ENCODE results near the gene ACIN1. TPM values are rescaled to one million over a fixed set of nuclear protein-coding genes. Genes with fewer than 3 reads are reported as not detected.
A peak's percentile ranks its signal among the peaks of the same experiment; 100 is the strongest.

Gene ACIN1
- total and polyA plus RNA-seq, 2 of the 13 experiments (the other 11 are each of a cell fraction or from before 2014, with no cell fraction given) = 165 to 183 TPM

DNA sequence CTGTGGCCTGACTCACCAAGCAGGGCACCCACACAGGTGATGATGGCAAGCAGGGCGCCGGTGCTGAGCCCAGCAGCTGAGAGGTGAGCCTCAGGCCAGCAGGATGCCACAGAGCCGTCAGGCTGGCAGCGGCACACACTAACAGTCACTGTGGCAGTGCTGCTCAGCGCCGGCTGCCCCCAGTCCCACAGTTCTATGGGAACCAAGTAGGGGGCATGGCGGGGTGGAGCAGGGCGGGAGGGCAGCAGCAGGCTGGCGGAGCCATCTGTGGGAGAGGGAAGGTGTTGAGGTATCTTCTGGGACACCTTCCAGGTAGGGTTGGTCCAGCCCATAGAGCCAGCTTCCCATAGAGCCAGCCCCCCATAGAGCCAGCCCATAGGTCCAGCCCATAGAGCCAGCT, 45.9 kb downstream of the ACIN1 start:
- no TSS peak for BruUV-seq (replicated peaks)
- intact Hi-C loops (cut with micrococcal nuclease; ENCODE audit: unreplicated experiment) (no loop called here), in situ Hi-C loops (cut with HindIII; ENCODE audit: extremely low pct_ligation_motif_present, low pct_unique_long_range_greater_than_20kb) (no loop called here)
- FAIRE-seq (no peak), DNase-seq (ENCODE audit: low spot score) (no peak), ATAC-seq (no peak)
- no peaks in the 10 kb centered on the region for H4K20me1 ChIP-seq (ENCODE audit: insufficient read depth, low read length)
- WGBS (ENCODE audit: low lambda C conversion rate) = 84% methylated on average over 9 of the region's 9 CpGs
- H3K36me3 ChIP-seq (replicated peaks in 1 of 2; ENCODE audit: control insufficient read depth in 1 of 2, insufficient read depth in 2 of 2, low read length in 2 of 2) = no peaks in the 10 kb centered on the region
- no peak overlapping the region for H3K4me2 ChIP-seq (ENCODE audit: low read depth, low read length)
- no peak overlapping the region for H3K4me3 ChIP-seq (replicated peaks in 1 of 3; ENCODE audit: insufficient read depth in 1 of 3, low read depth in 2 of 3, low read length in 3 of 3)
- H3K27ac ChIP-seq (ENCODE audit: extremely low read length, insufficient read depth, low read length) = no peak overlapping the region
- H3K27me3 ChIP-seq (ENCODE audit: control insufficient read depth in 1 of 2, insufficient read depth in 2 of 2, low read length in 2 of 2) = peaks cover 7 to 13% of the 10 kb centered on the region in 2 experiments; a peak in 4 of 5 replicates
- H3K4me1 ChIP-seq (ENCODE audit: insufficient read depth, low read length) = peaks cover 20% of the 10 kb centered on the region
- POLR2A ChIA-PET = interaction anchor here (1.0 kb wide), 1 partner anchor 73 kb away, joined by 3 read pairs; no protein-coding TSS in a partner anchor
- no peak overlapping the region for H3K9ac ChIP-seq (ENCODE audit: insufficient read depth, low read depth, low read length)
- no peaks in the 10 kb centered on the region for H3K9me3 ChIP-seq (ENCODE audit: low read length)
- TF ChIP-seq ZBTB40 (IDR thresholded peaks at IDR 0.05) (no peak), ZBTB40 (CRISPR knock-in tag; IDR thresholded peaks at IDR 0.05) (0 out of 2 replicates have a peak, but pooled peaks have one; percentile 16), HDAC2 (CRISPR knock-in tag; IDR thresholded peaks at IDR 0.05) (no peak), ZNF225 (CRISPR knock-in tag; IDR thresholded peaks at IDR 0.05) (0 out of 2 replicates have a peak, but pooled peaks have one; percentile 14)
- H3K79me2 ChIP-seq (ENCODE audit: insufficient read depth, low read length) = no peaks in the 10 kb centered on the region
- CTCF ChIA-PET (ENCODE audit: low intra/inter-chr PET ratio, low total read pairs) = no interaction called here
- H2AFZ ChIP-seq (ENCODE audit: low read length) = no peak overlapping the region

Data from HepG2 (cell line).